AG04449 (cell line): ENCODE results near the gene MPHOSPH9.

ENCODE experiments used
- CTCF ChIA-PET: fragments of 350-600 bp; formaldehyde crosslinking; extraction: SDS; loops from one replicate; lab custom pipeline; 2021; ENCODE audit warnings: antibody characterized with exemption; lab: Yijun Ruan, JAX
- POLR2A ChIA-PET: fragments of 400-600, 350-600 bp; formaldehyde crosslinking; extraction: SDS; loops from one replicate; lab custom pipeline; 2020; ENCODE audit warnings: antibody characterized with exemption, inconsistent platforms; lab: Yijun Ruan, JAX
- DNase-seq: peaks from one replicate; pipeline ENCODE4 v3.0.0-alpha.2; 2010; ENCODE audit warnings: low read depth, low spot score
- H3K4me3 ChIP-seq: 2 replicates; pipeline ENCODE4 v1.5.1; 2011; ENCODE audit warnings: low read depth, mild to moderate bottlenecking, control low read depth, low read length
- CTCF ChIP-seq: IDR thresholded peaks from one replicate; pipeline ENCODE4 v1.5.1; 2011; ENCODE audit warnings: mild to moderate bottlenecking, moderate library complexity, low read length, control low read depth, inconsistent platforms; ENCODE audit not compliant: insufficient read depth; ENCODE audit errors: missing control alignments

The MPHOSPH9 gene

DNA sequence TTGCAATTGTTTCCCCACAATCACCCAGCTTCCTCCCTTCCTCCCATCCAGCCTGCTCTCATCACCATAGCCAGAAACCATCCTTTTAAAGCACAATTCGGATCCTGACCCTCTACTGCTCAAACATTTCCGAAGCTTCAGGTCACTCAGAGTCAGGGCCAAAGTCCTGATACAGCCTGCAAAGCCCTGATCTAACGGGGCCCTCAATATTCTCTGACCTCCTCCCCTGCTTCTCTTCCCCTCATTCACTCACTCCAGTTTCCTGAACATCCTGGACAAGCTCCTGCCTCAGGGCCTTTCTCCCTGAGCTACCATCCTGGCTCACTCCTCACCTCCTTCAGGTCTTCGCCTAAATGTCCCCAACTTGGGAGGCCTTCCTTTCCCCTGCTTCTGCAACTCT, 128.1 kb downstream of the MPHOSPH9 start:
- ChIA-PET POLR2A (interaction anchor here (0.6 kb wide), 1 partner anchor 10 kb away, joined by 4 read pairs; no protein-coding TSS in a partner anchor), CTCF (no interaction called here)
- DNase-seq: no peak
- no peak overlapping the region for H3K4me3 ChIP-seq
- TF ChIP-seq CTCF: no peak
